Measurements from ENCODE around the gene RUFY1.
"Not testable (repeated sequence)": the region's sequence is repeated elsewhere in the genome, so short reads cannot be mapped to it uniquely, and the experiment has no call there.

DNA sequence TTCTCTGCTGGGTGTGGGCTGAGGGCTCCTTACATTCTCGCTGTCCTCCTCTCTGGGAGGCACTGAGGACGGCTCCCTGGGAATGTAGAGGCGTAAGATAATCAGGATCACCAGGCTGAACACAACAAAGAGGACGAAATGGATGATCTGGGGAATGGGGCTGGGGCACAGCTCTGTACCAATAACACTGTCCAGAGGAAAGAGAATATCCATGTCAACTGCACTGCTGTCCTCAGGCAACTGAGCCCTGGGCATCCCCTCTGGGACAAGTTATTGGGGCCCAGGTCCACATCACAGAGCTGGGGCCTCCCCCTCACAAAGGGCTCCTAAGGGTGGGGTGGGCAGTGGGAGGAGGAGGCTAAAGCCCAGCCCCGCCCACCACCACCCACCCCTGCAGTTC lies 94.4 kb downstream of the RUFY1 start:
- not testable (repeated sequence) for TF ChIP-seq POLR2A (IDR thresholded peaks at IDR 0.05)
- TF ChIP-seq, protein P1, sequence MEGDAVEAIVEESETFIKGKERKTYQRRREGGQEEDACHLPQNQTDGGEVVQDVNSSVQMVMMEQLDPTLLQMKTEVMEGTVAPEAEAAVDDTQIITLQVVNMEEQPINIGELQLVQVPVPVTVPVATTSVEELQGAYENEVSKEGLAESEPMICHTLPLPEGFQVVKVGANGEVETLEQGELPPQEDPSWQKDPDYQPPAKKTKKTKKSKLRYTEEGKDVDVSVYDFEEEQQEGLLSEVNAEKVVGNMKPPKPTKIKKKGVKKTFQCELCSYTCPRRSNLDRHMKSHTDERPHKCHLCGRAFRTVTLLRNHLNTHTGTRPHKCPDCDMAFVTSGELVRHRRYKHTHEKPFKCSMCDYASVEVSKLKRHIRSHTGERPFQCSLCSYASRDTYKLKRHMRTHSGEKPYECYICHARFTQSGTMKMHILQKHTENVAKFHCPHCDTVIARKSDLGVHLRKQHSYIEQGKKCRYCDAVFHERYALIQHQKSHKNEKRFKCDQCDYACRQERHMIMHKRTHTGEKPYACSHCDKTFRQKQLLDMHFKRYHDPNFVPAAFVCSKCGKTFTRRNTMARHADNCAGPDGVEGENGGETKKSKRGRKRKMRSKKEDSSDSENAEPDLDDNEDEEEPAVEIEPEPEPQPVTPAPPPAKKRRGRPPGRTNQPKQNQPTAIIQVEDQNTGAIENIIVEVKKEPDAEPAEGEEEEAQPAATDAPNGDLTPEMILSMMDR (IDR thresholded peaks at IDR 0.05): not testable (repeated sequence)
